Fibroblast of lung (primary cell): ENCODE results near the gene CTDP1. TPM values are rescaled to one million over a fixed set of nuclear protein-coding genes. Genes with fewer than 3 reads are reported as not detected.
"Not testable (repeated sequence)": the region's sequence is repeated elsewhere in the genome, so short reads cannot be mapped to it uniquely, and the experiment has no call there.

Source experiments
- DNase-seq, 2 donors: peaks; one replicate each; pipeline versions ENCODE4 v3.0.0 to v3.0.0-alpha.2; 2010; ENCODE audit warnings: low read depth in 2 of 2
- H2AFZ ChIP-seq: 2 replicates; pipeline ENCODE4 v1.5.1; 2012; ENCODE audit warnings: low read length, control low read depth, inconsistent platforms
- H3K27ac ChIP-seq: 2 replicates; pipeline ENCODE4 v1.5.1; 2011; ENCODE audit warnings: low read length, control low read depth; ENCODE audit not compliant: insufficient read depth
- H3K27me3 ChIP-seq: 2 replicates; pipeline ENCODE4 v1.5.1; 2011; ENCODE audit warnings: mild to moderate bottlenecking, low read length; ENCODE audit not compliant: control insufficient read depth, insufficient read depth
- H3K36me3 ChIP-seq: 2 replicates; pipeline ENCODE4 v1.5.1; 2011; ENCODE audit warnings: low read length; ENCODE audit not compliant: control insufficient read depth, insufficient read depth
- H3K4me1 ChIP-seq: 2 replicates; pipeline ENCODE4 v1.5.1; 2011; ENCODE audit warnings: low read length; ENCODE audit not compliant: control insufficient read depth, insufficient read depth; ENCODE audit errors: extremely low read depth
- H3K4me2 ChIP-seq: 2 replicates; pipeline ENCODE4 v1.5.1; 2011; ENCODE audit warnings: low read length, control low read depth; ENCODE audit not compliant: insufficient read depth; ENCODE audit errors: extremely low read depth
- H3K4me3 ChIP-seq, 4 experiments: fragments of 200-600 bp in 1 of 4; sonication (generic) in 1 of 4; replicated peaks in 1 of 4; 2 replicates each; pipeline ENCODE4 v1.5.1; 2011 to 2016; ENCODE audit warnings: low read length in 4 of 4, low read depth in 3 of 4, mild to moderate bottlenecking in 3 of 4, control low read depth in 2 of 4, inconsistent platforms in 1 of 4, mixed read lengths in 1 of 4; ENCODE audit not compliant: insufficient read depth in 1 of 4; ENCODE audit errors: control extremely low read depth in 1 of 4
- H3K79me2 ChIP-seq: 2 replicates; pipeline ENCODE4 v1.5.1; 2012; ENCODE audit warnings: mild to moderate bottlenecking, low read length, inconsistent platforms; ENCODE audit not compliant: control insufficient read depth, insufficient read depth
- H3K9ac ChIP-seq: 2 replicates; pipeline ENCODE4 v1.5.1; 2011; ENCODE audit warnings: mild to moderate bottlenecking, low read length, control low read depth; ENCODE audit not compliant: insufficient read depth
- H3K9me3 ChIP-seq: 2 replicates; pipeline ENCODE4 v1.5.1; 2012; ENCODE audit warnings: low read depth, low read length; ENCODE audit not compliant: control insufficient read depth, insufficient read depth
- H4K20me1 ChIP-seq: 2 replicates; pipeline ENCODE4 v1.5.1; 2011; ENCODE audit warnings: low read length; ENCODE audit not compliant: control insufficient read depth, insufficient read depth; ENCODE audit errors: extremely low read depth
- CTCF ChIP-seq, 2 donors: IDR thresholded peaks in 1 of 2; conservative IDR thresholded peaks in 1 of 2; 1 replicate in 1 of 2; 2 replicates in 1 of 2; pipeline ENCODE4 v1.5.1; 2011 to 2012; ENCODE audit warnings: low read length in 2 of 2, control low read depth in 1 of 2, inconsistent platforms in 1 of 2, low read depth in 1 of 2, mild to moderate bottlenecking in 1 of 2
- EZH2 ChIP-seq: IDR thresholded peaks from 2 replicates; pipeline ENCODE4 v1.5.1; 2012; ENCODE audit warnings: low read length, control low read depth, mild to moderate bottlenecking; ENCODE audit errors: missing control alignments
- polyA plus RNA-seq, 2 donors: library from polyadenylated mRNA; depleted of rRNA in 1 of 2; stranded (reverse) in 1 of 2; unstranded in 1 of 2; fragments of >200 nt; gene quantifications; 2 replicates each; pipeline ENCODE4 v1.2.1, GENCODE V29; 2011 to 2012; ENCODE audit warnings: missing spikeins in 1 of 2
- total RNA-seq: library from RNA; depleted of rRNA; stranded (reverse); fragments of >200 nt; gene quantifications from 2 replicates; pipeline ENCODE4 v1.2.1, GENCODE V29; 2014

Gene CTDP1
- total and polyA plus RNA-seq, 2 donors (not counting 1 experiment from before 2014, with no cell fraction given) = 6.4 to 24.8 TPM

DNA sequence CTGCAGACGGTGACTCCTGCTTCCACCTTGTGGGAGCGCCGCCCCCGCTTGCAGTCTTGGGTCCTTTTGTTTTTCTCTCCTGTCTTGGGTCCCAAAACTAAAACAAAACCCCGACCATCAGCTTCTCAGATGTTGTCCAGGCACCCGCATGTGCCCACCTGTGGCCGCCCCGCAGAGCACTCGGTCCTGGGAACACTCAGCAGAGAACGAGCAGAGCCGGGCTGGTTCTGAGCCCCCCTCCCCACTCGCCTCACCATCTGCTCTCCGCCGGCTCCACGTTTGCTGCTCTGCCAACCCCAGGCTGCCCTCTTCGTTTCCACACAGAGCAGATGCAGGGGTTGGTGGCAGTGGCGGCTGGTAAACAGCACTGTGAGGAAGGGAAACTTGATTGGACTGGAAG, 38.5 kb downstream of the CTDP1 start:
- H3K9me3 ChIP-seq = no peaks in the 10 kb centered on the region
- TF ChIP-seq EZH2 (no peak), CTCF (conservative IDR thresholded peaks at IDR 0.05 in 1 of 2, IDR thresholded peaks at IDR 0.05 in 1 of 2; ENCODE audit: low read depth in 1 of 2, low read length in 2 of 2) (no peak)
- H4K20me1 ChIP-seq = no peaks in the 10 kb centered on the region
- H3K36me3 ChIP-seq = peaks cover 24% of the 10 kb centered on the region
- no peak for DNase-seq
- no peaks in the 10 kb centered on the region for H3K79me2 ChIP-seq
- no peaks in the 10 kb centered on the region for H3K4me1 ChIP-seq
- H3K4me2 ChIP-seq = no peak overlapping the region
- no peak overlapping the region for H3K4me3 ChIP-seq
- H3K27me3 ChIP-seq = no peaks in the 10 kb centered on the region
- no peak overlapping the region for H3K9ac ChIP-seq
- H3K27ac ChIP-seq = no peak overlapping the region
- H2AFZ ChIP-seq = no peak overlapping the region

DNA sequence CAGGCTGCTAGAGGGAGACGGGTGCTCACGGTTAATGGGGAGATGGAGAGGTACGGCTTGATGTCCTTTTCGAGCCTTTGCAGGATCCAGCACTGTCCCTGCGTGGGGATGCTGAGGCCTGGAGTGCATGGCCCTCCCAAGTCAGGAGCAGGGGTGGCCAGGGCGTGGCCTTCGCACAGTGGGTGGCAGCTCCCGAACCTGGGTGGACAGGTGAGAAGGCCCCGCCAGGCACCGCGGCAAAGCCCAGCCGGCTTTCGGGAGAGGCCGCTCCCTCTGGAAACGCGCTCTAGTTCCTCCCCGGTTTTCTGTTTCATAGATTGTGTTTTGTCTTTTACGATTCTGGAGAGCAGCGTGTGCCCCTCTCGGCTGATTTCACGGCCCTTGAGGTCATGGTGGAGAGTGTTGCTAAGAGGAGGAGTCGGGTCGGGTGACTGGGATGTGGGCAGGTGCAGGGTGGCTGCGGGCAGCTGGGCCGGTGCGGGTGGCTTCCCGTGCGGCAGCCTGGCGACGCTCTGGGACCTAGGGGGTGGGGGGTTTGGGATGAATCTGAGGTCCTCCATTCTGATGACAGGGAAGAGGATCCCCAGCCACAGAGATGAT, 39.4 kb downstream of the CTDP1 start:
- H3K4me2 ChIP-seq = no peak overlapping the region
- TF ChIP-seq EZH2 (no peak), CTCF (conservative IDR thresholded peaks at IDR 0.05 in 1 of 2, IDR thresholded peaks at IDR 0.05 in 1 of 2; ENCODE audit: low read depth in 1 of 2, low read length in 2 of 2) (no peak)
- peaks cover 24% of the 10 kb centered on the region for H3K36me3 ChIP-seq
- H3K4me1 ChIP-seq = no peaks in the 10 kb centered on the region
- no peak overlapping the region for H3K9ac ChIP-seq
- no peaks in the 10 kb centered on the region for H4K20me1 ChIP-seq
- H2AFZ ChIP-seq = no peak overlapping the region
- no peak for DNase-seq
- no peaks in the 10 kb centered on the region for H3K27me3 ChIP-seq
- H3K9me3 ChIP-seq = no peaks in the 10 kb centered on the region
- H3K27ac ChIP-seq = no peak overlapping the region
- H3K79me2 ChIP-seq = no peaks in the 10 kb centered on the region
- H3K4me3 ChIP-seq = no peak overlapping the region

GRCh38 chr18:79719478-79720358, 40.1 kb downstream of the CTDP1 start:
- not testable (repeated sequence) for H3K27me3 ChIP-seq, H3K4me2 ChIP-seq, H3K27ac ChIP-seq, H3K9ac ChIP-seq, H2AFZ ChIP-seq, H3K9me3 ChIP-seq, H3K79me2 ChIP-seq, H3K4me3 ChIP-seq, DNase-seq, H4K20me1 ChIP-seq, H3K4me1 ChIP-seq
- peaks cover 22% of the 10 kb centered on the region for H3K36me3 ChIP-seq
